MM.1S (cell line): Measurements from ENCODE around the gene TLE1.
"Not testable (repeated sequence)": the region's sequence is repeated elsewhere in the genome, so short reads cannot be mapped to it uniquely, and the experiment has no call there.

Source experiments
- DNase-seq: peaks from one replicate; pipeline ENCODE4 v3.0.0-alpha.2; 2015
- H2AFZ ChIP-seq: fragments of 300-600 bp; sonication (generic); 2 replicates; pipeline ENCODE4 v1.6.0; 2016; ENCODE audit warnings: antibody characterized with exemption, low read length
- H3F3A ChIP-seq: fragments of 300-600 bp; sonication (generic); 2 replicates; pipeline ENCODE4 v1.6.1; 2016; ENCODE audit warnings: mild to moderate bottlenecking, antibody characterized with exemption, low read length, moderate library complexity, mixed read lengths; ENCODE audit not compliant: insufficient read depth
- H3K27ac ChIP-seq: fragments of 300-600 bp; sonication (generic); 2 replicates; pipeline ENCODE4 v1.5.1; 2016; ENCODE audit warnings: mild to moderate bottlenecking, low read length
- H3K27me3 ChIP-seq: fragments of 300-600 bp; sonication (generic); replicated peaks from 2 replicates; pipeline ENCODE4 v1.6.0; 2016; ENCODE audit warnings: low read length; ENCODE audit not compliant: insufficient read depth
- H3K36me3 ChIP-seq: fragments of 300-600 bp; sonication (generic); replicated peaks from 2 replicates; pipeline ENCODE4 v1.6.1; 2016; ENCODE audit warnings: mild to moderate bottlenecking, low read length, mixed read lengths; ENCODE audit not compliant: insufficient read depth
- H3K4me1 ChIP-seq: fragments of 300-600 bp; sonication (generic); 2 replicates; pipeline ENCODE4 v1.6.1; 2016; ENCODE audit warnings: low read length, mixed read lengths
- H3K4me2 ChIP-seq: fragments of 300-600 bp; sonication (generic); 2 replicates; pipeline ENCODE4 v1.6.0; 2016; ENCODE audit warnings: low read depth, low read length
- H3K4me3 ChIP-seq: fragments of 300-600 bp; sonication (generic); 2 replicates; pipeline ENCODE4 v1.5.1; 2016; ENCODE audit warnings: low read length, mixed read lengths
- H3K79me2 ChIP-seq: fragments of 300-600 bp; sonication (generic); 2 replicates; pipeline ENCODE4 v1.6.1; 2016; ENCODE audit warnings: mixed run types, low read length, mixed read lengths
- H3K9ac ChIP-seq: fragments of 300-600 bp; sonication (generic); 2 replicates; pipeline ENCODE4 v1.6.1; 2016; ENCODE audit warnings: low read length, mixed read lengths
- H3K9me2 ChIP-seq: fragments of 300-600 bp; sonication (generic); replicated peaks from 2 replicates; pipeline ENCODE4 v1.6.1; 2016; ENCODE audit warnings: mild to moderate bottlenecking, low read length, mixed read lengths; ENCODE audit not compliant: insufficient read depth
- H3K9me3 ChIP-seq: fragments of 300-600 bp; sonication (generic); replicated peaks from 2 replicates; pipeline ENCODE4 v1.6.1; 2016; ENCODE audit warnings: mild to moderate bottlenecking, low read length, mixed read lengths; ENCODE audit not compliant: insufficient read depth
- H4K20me1 ChIP-seq: fragments of 300-600 bp; sonication (generic); 2 replicates; pipeline ENCODE4 v1.6.1; 2016; ENCODE audit warnings: mild to moderate bottlenecking, low read length, moderate library complexity, mixed read lengths; ENCODE audit not compliant: insufficient read depth
- EZH2 ChIP-seq: fragments of 300-600 bp; sonication (generic); optimal IDR thresholded peaks from 2 replicates; pipeline ENCODE3; 2017; ENCODE audit warnings: low read depth, mild to moderate bottlenecking, antibody characterized with exemption, low read length, mixed read lengths
- EZH2phosphoT487 ChIP-seq: fragments of 300-600 bp; sonication (generic); IDR thresholded peaks from 2 replicates; pipeline ENCODE4 v1.6.1; 2018; ENCODE audit warnings: antibody characterized with exemption, low read length
- TF ChIP-seq, protein P1 (sequence below): fragments of 300-600 bp; sonication (generic); IDR thresholded peaks from 2 replicates; pipeline ENCODE4 v1.5.1; 2016; ENCODE audit warnings: antibody characterized with exemption, low read length, mixed read lengths

The TLE1 gene

DNA sequence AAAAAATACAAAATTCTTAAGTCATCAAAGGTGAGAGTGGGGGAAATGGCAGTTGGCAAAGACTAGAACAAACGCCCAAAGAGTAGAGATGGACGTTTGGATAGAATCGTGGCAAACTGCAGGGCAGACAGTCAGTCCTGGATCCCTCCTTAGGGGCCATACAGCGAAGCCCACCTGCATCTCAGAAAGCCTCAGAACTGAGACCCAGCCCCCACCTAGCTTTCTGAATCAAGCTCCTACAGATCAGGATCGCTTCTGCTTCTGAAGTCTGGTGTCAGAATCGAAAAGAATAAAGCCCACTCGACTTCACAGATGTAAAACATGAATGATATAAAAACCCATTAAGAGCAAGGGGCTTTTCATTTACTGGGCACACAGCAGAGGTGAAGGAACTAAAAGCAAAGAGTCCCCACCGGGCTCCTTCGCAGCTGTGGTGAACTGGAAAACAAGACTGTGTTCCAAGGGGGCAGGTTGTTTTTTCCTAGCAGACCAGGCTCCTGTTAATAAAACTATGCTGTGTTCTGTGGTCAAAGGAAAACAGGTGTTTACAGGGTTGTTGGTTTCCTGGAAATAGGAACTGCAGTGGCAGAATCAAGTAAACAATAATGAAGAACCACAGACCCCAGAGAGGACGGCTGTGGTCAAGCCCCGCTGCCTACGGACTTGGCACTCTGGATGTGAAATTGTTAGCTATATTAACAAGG lies 91.8 kb downstream of the TLE1 start:
- no peak overlapping the region for H2AFZ ChIP-seq
- H3K4me2 ChIP-seq, result no peak overlapping the region
- H3K36me3 ChIP-seq, result no peaks in the 10 kb centered on the region
- H3K9ac ChIP-seq, result no peak overlapping the region
- no peaks in the 10 kb centered on the region for H3K9me3 ChIP-seq
- H3F3A ChIP-seq, result no peaks in the 10 kb centered on the region
- no peak overlapping the region for H3K27ac ChIP-seq
- TF ChIP-seq EZH2phosphoT487, result no peak
- TF ChIP-seq, protein P1, sequence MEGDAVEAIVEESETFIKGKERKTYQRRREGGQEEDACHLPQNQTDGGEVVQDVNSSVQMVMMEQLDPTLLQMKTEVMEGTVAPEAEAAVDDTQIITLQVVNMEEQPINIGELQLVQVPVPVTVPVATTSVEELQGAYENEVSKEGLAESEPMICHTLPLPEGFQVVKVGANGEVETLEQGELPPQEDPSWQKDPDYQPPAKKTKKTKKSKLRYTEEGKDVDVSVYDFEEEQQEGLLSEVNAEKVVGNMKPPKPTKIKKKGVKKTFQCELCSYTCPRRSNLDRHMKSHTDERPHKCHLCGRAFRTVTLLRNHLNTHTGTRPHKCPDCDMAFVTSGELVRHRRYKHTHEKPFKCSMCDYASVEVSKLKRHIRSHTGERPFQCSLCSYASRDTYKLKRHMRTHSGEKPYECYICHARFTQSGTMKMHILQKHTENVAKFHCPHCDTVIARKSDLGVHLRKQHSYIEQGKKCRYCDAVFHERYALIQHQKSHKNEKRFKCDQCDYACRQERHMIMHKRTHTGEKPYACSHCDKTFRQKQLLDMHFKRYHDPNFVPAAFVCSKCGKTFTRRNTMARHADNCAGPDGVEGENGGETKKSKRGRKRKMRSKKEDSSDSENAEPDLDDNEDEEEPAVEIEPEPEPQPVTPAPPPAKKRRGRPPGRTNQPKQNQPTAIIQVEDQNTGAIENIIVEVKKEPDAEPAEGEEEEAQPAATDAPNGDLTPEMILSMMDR, result no peak
- TF ChIP-seq EZH2, result no peak
- no peaks in the 10 kb centered on the region for H4K20me1 ChIP-seq
- no peaks in the 10 kb centered on the region for H3K27me3 ChIP-seq
- H3K9me2 ChIP-seq, result no peaks in the 10 kb centered on the region
- H3K79me2 ChIP-seq, result no peaks in the 10 kb centered on the region
- no peak for DNase-seq
- H3K4me3 ChIP-seq, result no peak overlapping the region
- no peaks in the 10 kb centered on the region for H3K4me1 ChIP-seq

DNA sequence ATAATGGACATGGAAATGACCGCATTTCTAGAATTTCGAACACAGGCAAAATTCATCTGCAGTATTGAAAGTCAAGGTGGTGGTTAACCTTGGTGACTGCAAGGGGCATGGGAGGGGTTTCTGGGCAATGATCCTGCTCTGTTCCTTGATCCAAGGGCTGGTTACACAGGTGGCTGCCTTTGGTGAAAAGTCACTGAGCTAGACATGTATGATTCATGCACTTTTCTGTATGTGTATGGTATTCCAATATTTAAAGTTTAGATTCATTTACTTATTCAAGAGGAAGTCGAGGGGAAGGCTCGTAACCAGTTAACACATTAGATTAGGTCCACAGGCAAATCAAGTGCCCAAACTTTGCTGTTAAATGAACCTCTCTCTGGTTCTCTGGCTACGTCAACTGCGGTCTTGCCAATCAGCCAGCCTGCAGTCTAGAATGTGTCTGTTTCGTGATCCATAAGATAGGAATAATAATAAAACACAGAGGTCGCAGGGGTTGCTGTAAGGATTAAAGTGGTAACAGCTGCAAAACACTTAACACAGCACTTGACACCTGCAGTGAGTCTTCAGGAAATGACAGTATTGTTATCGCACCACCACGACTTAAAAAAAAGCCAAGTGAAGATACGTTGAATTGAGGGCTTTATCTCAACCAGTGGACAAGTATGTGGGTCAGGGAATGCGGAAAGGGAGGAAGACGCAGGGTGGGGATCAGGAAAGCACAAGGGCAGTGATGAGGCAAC lies 92.5 kb downstream of the TLE1 start:
- no peak overlapping the region for H2AFZ ChIP-seq
- no peaks in the 10 kb centered on the region for H4K20me1 ChIP-seq
- no peak for DNase-seq
- no peaks in the 10 kb centered on the region for H3K36me3 ChIP-seq
- no peak overlapping the region for H3K4me3 ChIP-seq
- no peaks in the 10 kb centered on the region for H3K9me3 ChIP-seq
- H3F3A ChIP-seq, result no peaks in the 10 kb centered on the region
- no peaks in the 10 kb centered on the region for H3K9me2 ChIP-seq
- no peak overlapping the region for H3K4me2 ChIP-seq
- H3K9ac ChIP-seq, result no peak overlapping the region
- H3K27ac ChIP-seq, result no peak overlapping the region
- no peaks in the 10 kb centered on the region for H3K4me1 ChIP-seq
- no peaks in the 10 kb centered on the region for H3K79me2 ChIP-seq
- TF ChIP-seq, protein P1, result no peak
- TF ChIP-seq EZH2phosphoT487, result no peak
- no peak for TF ChIP-seq EZH2
- H3K27me3 ChIP-seq, result no peaks in the 10 kb centered on the region

DNA sequence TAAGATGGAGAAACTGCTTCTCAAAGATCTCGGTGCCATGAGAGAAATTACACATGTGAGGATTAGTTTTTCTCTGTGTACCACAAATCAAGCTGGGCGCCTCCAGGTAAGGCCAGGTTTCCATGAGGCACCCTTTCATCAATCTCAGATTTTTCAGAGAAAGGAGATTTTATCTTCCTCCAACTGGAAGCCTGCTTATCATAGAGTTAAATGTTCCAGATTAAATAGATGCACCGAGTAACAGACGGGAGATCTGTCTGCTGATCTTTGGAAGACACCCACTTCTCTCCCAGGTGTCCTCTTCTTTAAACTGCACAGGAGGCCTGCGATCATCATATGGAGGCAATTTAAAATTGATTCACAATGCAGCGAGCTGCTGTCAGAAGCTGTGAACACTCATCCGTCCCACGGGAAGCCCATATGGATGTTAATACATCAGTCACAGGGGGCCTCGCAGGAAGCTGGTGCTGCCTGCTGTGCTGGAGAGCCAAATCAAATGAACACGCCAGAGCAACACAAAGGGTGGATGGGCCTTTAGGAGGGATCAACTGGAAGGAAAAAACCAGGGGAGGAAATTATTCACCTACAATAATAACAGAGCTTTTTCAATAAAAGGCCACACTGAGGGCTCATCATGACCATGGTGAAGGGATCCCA lies 93.3 kb downstream of the TLE1 start:
- H3K4me2 ChIP-seq, result no peak overlapping the region
- H3F3A ChIP-seq, result no peaks in the 10 kb centered on the region
- no peaks in the 10 kb centered on the region for H3K27me3 ChIP-seq
- H3K9me3 ChIP-seq, result no peaks in the 10 kb centered on the region
- TF ChIP-seq EZH2phosphoT487 (no peak), EZH2 (no peak)
- TF ChIP-seq, protein P1, result no peak
- H4K20me1 ChIP-seq, result no peaks in the 10 kb centered on the region
- no peaks in the 10 kb centered on the region for H3K79me2 ChIP-seq
- H3K9ac ChIP-seq, result no peak overlapping the region
- H3K36me3 ChIP-seq, result no peaks in the 10 kb centered on the region
- H2AFZ ChIP-seq, result no peak overlapping the region
- no peaks in the 10 kb centered on the region for H3K4me1 ChIP-seq
- DNase-seq, result no peak
- no peaks in the 10 kb centered on the region for H3K9me2 ChIP-seq
- H3K4me3 ChIP-seq, result no peak overlapping the region
- H3K27ac ChIP-seq, result no peak overlapping the region

DNA sequence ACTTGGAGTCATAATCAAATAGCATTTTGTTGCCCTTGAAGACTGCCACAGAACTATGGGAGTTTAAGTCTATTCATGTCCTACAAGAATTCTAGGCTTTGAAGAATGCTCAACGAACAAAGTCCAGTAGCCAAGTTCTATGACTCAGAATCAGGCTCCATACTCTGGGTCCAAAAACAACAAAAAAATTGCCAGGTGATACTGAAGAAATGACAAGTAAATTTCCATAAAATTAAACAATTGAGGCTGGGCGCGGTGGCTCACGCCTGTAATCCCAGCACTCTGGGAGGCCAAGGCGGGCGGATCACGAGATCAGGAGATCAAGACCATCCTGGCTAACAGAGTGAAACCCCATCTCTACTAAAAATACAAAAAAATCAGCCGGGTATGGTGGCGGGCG lies 94.1 kb downstream of the TLE1 start:
- H3K4me1 ChIP-seq, result not testable (repeated sequence)

More for the DNA sequence above, 94.1 kb downstream of the TLE1 start:
- not testable (repeated sequence) for H3F3A ChIP-seq, DNase-seq, H3K4me2 ChIP-seq, H3K9me3 ChIP-seq, H3K36me3 ChIP-seq, H3K79me2 ChIP-seq, H4K20me1 ChIP-seq, H3K27me3 ChIP-seq, H3K27ac ChIP-seq, H3K9ac ChIP-seq, H3K9me2 ChIP-seq, H2AFZ ChIP-seq, H3K4me3 ChIP-seq
